Keratinocyte (primary cell): ENCODE data around the gene ANKS1A. TPM values are rescaled to one million over a fixed set of nuclear protein-coding genes. Genes with fewer than 3 reads are reported as not detected.

Experiments
- DNase-seq: peaks from one replicate; pipeline ENCODE4 v3.0.0-alpha.2; 2011; ENCODE audit warnings: low read depth, missing footprints, low spot score
- FAIRE-seq: peaks from 2 replicates; lab custom pipeline; 2011; peaks lifted over from hg19 to GRCh38; lab: Jason Lieb, UNC
- H2AFZ ChIP-seq: 2 replicates; pipeline ENCODE4 v1.6.0; 2012; ENCODE audit warnings: low read length, control low read depth, inconsistent platforms; ENCODE audit not compliant: control insufficient read depth
- H3K27ac ChIP-seq: 2 replicates; pipeline ENCODE4 v1.5.1; 2011; ENCODE audit warnings: low read length; ENCODE audit not compliant: control insufficient read depth, insufficient read depth
- H3K27me3 ChIP-seq: 3 replicates; pipeline ENCODE4 v1.6.0; 2011; ENCODE audit warnings: low read length; ENCODE audit not compliant: control insufficient read depth, insufficient read depth; ENCODE audit errors: extremely low read depth
- H3K36me3 ChIP-seq, 2 experiments: 2 replicates in 1 of 2; 3 replicates in 1 of 2; pipeline ENCODE4 v1.5.1; 2011; ENCODE audit warnings: low read length in 2 of 2, mild to moderate bottlenecking in 1 of 2; ENCODE audit not compliant: control insufficient read depth in 2 of 2, insufficient read depth in 2 of 2; ENCODE audit errors: extremely low read depth in 1 of 2
- H3K4me1 ChIP-seq: 3 replicates; pipeline ENCODE4 v1.5.1; 2011; ENCODE audit warnings: low read length; ENCODE audit not compliant: control insufficient read depth, insufficient read depth; ENCODE audit errors: extremely low read depth
- H3K4me2 ChIP-seq: 3 replicates; pipeline ENCODE4 v1.6.0; 2011; ENCODE audit warnings: low read depth, low read length; ENCODE audit not compliant: control insufficient read depth, insufficient read depth; ENCODE audit errors: extremely low read depth
- H3K4me3 ChIP-seq, 3 experiments: fragments of 200-600 bp in 1 of 3; sonication (generic) in 1 of 3; 2 replicates in 2 of 3; 3 replicates in 1 of 3; pipeline ENCODE4 v1.5.1; 2011 to 2016; ENCODE audit warnings: low read length in 3 of 3, mild to moderate bottlenecking in 3 of 3, control low read depth in 2 of 3, inconsistent platforms in 1 of 3, low read depth in 1 of 3, mixed read lengths in 1 of 3, mixed run types in 1 of 3, moderate library complexity in 1 of 3; ENCODE audit not compliant: control insufficient read depth in 2 of 3, insufficient read depth in 2 of 3; ENCODE audit errors: extremely low read depth in 1 of 3
- H3K79me2 ChIP-seq: 2 replicates; pipeline ENCODE4 v1.6.0; 2012; ENCODE audit warnings: low read length; ENCODE audit not compliant: control insufficient read depth, insufficient read depth
- H3K9ac ChIP-seq: 3 replicates; pipeline ENCODE4 v1.6.0; 2011; ENCODE audit warnings: low read length; ENCODE audit not compliant: control insufficient read depth, insufficient read depth; ENCODE audit errors: extremely low read depth
- H3K9me1 ChIP-seq: 3 replicates; pipeline ENCODE4 v1.6.0; 2011; ENCODE audit warnings: low read length; ENCODE audit not compliant: control insufficient read depth, insufficient read depth; ENCODE audit errors: extremely low read depth
- H3K9me3 ChIP-seq: 2 replicates; pipeline ENCODE4 v1.5.1; 2012; ENCODE audit warnings: low read depth, low read length; ENCODE audit not compliant: control insufficient read depth
- H4K20me1 ChIP-seq: 3 replicates; pipeline ENCODE4 v1.6.0; 2011; ENCODE audit warnings: low read length; ENCODE audit not compliant: control insufficient read depth, insufficient read depth; ENCODE audit errors: extremely low read depth
- CTCF ChIP-seq, 3 experiments: IDR thresholded peaks in 1 of 3; conservative IDR thresholded peaks in 1 of 3; optimal IDR thresholded peaks in 1 of 3; 2 replicates in 2 of 3; 3 replicates in 1 of 3; pipeline versions ENCODE3 to v1.5.1; 2011; ENCODE audit warnings: low read length in 3 of 3, mild to moderate bottlenecking in 3 of 3, moderate library complexity in 2 of 3, control low read depth in 1 of 3, inconsistent platforms in 1 of 3; ENCODE audit not compliant: insufficient read depth in 2 of 3; ENCODE audit errors: extremely low read depth in 1 of 3
- EZH2 ChIP-seq: IDR thresholded peaks from one replicate; pipeline ENCODE4 v1.6.1; 2012; ENCODE audit warnings: inconsistent platforms, mild to moderate bottlenecking, low read length, moderate library complexity
- dilution Hi-C: fragments of 300-500 bp; cut with MboI; formaldehyde crosslinking; loops from one replicate; pipeline ENCODE4 v1.7.0; 2020; ENCODE audit warnings: low sequenced_read_pairs; ENCODE audit not compliant: extremely low pct_ligation_motif_present
- polyA plus RNA-seq, 5 experiments: library from polyadenylated mRNA; depleted of rRNA in 3 of 5; stranded (reverse) in 3 of 5; stranded (forward) in 1 of 5; unstranded in 1 of 5; fragments of >200 nt; gene quantifications; 1 replicate in 1 of 5; 2 replicates in 3 of 5; 3 replicates in 1 of 5; pipeline versions ENCODE4 v1.2.1 to v1.2.3, GENCODE V29; 2011 to 2012; ENCODE audit warnings: missing spikeins in 2 of 5, low read depth in 1 of 5, low replicate concordance in 1 of 5

ANKS1A gene
- polyA plus RNA-seq, 1 donor (not counting 4 experiments of a cell fraction or from before 2014, with no cell fraction given), result 8.6 TPM

DNA sequence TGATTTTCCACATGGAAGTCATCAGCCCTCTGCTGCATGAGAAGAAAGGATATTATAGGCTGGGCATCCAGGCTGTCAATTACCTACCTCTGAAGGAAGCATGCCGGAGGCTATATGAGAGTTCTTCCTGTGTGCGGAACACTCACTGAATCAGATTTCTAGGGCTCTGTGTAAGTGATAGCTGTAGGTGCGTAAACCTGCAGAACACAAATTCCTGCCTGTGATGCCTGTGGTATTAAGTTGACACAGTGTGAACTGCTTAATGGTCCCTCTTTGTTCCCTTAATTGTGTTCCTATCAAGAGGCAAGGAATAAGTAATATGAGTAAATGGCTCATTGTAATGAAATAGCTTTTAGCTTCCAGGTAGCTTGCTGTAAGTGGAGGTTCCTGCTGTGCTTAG, 103.3 kb downstream of the ANKS1A start:
- Histone ChIP-seq H4K20me1 (no peaks in the 10 kb centered on the region), H3K4me2 (no peak overlapping the region), H3K4me1 (no peaks in the 10 kb centered on the region), H3K36me3 (peaks cover 22 to 24% of the 10 kb centered on the region in 2 experiments), H3K9me3 (no peaks in the 10 kb centered on the region), H3K4me3 (no peak overlapping the region), H3K9ac (no peak overlapping the region), H2AFZ (no peak overlapping the region), H3K9me1 (no peaks in the 10 kb centered on the region), H3K79me2 (no peaks in the 10 kb centered on the region), H3K27ac (no peak overlapping the region), H3K27me3 (no peaks in the 10 kb centered on the region)
- TF ChIP-seq CTCF (optimal IDR thresholded peaks at IDR 0.05 in 1 of 3, IDR thresholded peaks at IDR 0.05 in 1 of 3, conservative IDR thresholded peaks at IDR 0.05 in 1 of 3; ENCODE audit: extremely low read depth in 1 of 3, insufficient read depth in 2 of 3, low read length in 3 of 3) (no peak), EZH2 (no peak)
- DNase-seq (no peak), FAIRE-seq (no peak)
- dilution Hi-C loops, result no loop called here

GRCh38 chr6:34993213-34993612, 104.2 kb downstream of the ANKS1A start:
- Histone ChIP-seq H3K4me2 (no peak overlapping the region), H3K9me1 (no peaks in the 10 kb centered on the region), H2AFZ (no peak overlapping the region), H3K36me3 (peaks cover 21 to 22% of the 10 kb centered on the region in 2 experiments), H3K9ac (no peak overlapping the region), H3K4me3 (no peak overlapping the region), H4K20me1 (no peaks in the 10 kb centered on the region), H3K27me3 (no peaks in the 10 kb centered on the region), H3K4me1 (no peaks in the 10 kb centered on the region), H3K9me3 (no peaks in the 10 kb centered on the region), H3K79me2 (no peaks in the 10 kb centered on the region), H3K27ac (no peak overlapping the region)
- no peak for TF ChIP-seq EZH2
- TF ChIP-seq CTCF (optimal IDR thresholded peaks at IDR 0.05 in 1 of 3, IDR thresholded peaks at IDR 0.05 in 1 of 3, conservative IDR thresholded peaks at IDR 0.05 in 1 of 3; ENCODE audit: extremely low read depth in 1 of 3, insufficient read depth in 2 of 3, low read length in 3 of 3), result no peak
- FAIRE-seq, result no peak
- no peak for DNase-seq
- dilution Hi-C loops, result no loop called here
